GM19043 (cell line): ENCODE results near the gene ADAM12.

Source experiments
- ATAC-seq: cut with Tn5 transposase; IDR thresholded peaks from one replicate; pipeline ENCODE4 v1.9.1; 2021; ENCODE audit warnings: low read depth; ENCODE audit not compliant: unreplicated experiment

The ADAM12 gene

DNA sequence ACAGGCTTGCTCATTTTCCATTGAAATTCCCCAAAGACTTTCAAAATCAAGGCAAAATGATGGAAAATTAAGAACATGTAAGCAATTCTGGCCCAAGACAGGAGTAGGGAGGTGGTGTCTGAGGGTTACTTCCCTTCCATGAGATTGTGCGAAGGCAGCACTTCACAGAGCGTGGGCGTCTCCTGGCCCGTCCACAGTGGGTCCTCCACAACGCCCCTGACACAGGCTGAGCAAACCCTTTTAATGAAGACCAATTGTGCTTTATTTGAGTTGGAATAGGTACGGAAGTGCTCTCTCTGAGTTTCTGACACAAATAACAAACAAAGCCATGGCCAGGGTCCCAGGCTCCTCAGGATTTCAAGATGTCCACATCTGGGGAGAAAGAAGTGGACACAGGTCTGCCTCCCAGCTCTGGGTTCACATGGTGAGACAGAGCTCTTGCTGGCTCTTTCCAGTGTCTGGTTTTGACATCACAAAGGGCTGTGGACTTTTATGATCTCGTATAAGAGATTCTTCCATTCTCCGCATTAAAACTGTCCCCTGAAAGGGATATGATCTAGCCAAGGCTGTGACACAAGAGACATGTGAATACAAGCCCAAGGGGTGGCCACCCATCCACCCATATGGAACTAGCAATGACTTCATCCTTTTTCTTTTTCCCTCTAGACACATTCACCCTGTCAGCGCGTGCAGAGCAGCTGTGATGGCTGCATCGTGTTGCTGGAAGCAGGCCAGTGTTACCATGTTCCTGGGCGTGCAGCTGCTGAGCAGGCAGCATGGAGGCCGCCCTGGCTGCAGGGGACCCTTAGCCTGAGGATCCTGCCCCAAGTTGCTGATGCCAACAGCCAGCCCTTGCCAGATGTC is 145.6 kb downstream of the ADAM12 start:
- ATAC-seq, result no peak

DNA sequence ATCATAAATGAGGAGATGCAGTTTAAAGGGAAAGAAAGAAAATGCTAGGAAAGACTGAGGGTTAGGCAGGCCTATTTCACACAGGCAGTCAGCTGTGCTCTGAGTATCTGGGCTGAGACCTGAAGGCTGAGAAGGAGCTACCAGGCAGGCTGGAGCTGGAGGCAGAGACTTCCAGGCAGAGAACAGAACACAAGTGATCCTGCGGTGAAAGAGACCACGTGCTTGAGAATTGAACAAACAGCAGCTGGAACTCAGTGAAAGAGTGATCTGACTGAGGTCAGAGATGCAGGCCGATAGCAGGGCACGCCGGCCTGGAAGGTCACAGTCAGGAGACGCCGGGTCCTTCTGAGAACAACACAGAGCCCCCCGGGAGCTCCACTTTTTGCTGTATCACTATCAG is 147.8 kb downstream of the ADAM12 start:
- ATAC-seq, result no peak

DNA sequence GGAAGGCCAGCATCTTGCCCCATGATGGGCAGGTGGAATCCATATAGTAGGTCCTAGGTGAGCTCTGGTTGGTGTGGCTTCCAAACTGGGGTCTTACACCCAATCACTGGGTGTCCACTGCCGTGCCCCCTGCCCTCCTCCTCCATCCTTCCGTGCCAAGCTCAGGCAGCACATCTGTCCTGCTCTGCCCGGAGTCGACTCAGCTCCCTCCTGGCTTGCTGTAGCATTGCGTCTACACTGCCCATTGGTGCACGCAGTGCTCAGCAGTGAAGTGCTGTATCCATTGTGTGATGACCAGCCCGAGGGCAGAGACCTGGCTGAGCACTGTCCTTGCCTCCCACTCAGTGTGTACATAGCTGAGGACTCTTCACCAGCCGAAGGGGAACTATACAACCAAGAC is 148.4 kb downstream of the ADAM12 start:
- no peak for ATAC-seq

DNA sequence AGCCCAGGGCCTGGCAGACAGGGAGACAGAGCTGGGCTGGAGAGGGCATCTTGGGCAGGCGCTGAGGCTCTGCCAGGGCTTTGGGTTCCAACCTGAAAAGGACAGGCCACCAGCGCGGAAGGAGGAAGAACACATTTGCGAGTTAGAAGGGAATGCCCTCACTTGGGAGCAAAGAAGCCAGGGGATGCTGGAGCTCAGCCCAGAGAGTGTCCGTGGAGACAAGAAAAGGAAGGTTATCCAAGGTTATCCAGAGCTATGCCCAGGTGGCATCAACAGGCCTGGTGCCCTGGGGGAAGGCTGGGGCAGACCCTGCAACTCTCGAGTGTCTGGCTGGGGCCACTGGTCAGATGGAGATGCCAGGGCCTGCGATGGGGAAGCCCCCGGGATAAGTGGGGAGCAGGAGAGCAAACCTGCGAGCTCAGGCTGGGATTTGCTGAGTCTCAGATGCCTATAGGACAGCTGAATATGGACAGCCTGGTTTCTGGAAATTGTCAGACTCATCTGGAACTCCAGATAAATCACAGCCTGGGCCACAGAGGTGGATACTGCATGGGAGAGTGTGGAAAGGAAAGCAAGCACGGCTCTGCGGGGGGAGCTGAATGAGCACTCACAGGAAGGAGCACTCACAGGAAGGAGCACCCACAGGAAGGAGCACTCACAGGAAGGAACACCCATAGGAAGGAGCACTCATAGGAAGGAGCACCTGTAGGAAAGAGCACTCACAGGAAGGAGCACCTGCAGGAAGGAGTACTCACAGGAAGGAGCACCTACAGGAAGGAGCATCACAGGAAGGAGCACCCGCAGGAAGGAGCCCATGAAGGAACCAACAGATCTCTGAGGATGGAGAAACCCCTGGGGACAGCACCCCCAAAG is 152.1 kb downstream of the ADAM12 start:
- no peak for ATAC-seq

DNA sequence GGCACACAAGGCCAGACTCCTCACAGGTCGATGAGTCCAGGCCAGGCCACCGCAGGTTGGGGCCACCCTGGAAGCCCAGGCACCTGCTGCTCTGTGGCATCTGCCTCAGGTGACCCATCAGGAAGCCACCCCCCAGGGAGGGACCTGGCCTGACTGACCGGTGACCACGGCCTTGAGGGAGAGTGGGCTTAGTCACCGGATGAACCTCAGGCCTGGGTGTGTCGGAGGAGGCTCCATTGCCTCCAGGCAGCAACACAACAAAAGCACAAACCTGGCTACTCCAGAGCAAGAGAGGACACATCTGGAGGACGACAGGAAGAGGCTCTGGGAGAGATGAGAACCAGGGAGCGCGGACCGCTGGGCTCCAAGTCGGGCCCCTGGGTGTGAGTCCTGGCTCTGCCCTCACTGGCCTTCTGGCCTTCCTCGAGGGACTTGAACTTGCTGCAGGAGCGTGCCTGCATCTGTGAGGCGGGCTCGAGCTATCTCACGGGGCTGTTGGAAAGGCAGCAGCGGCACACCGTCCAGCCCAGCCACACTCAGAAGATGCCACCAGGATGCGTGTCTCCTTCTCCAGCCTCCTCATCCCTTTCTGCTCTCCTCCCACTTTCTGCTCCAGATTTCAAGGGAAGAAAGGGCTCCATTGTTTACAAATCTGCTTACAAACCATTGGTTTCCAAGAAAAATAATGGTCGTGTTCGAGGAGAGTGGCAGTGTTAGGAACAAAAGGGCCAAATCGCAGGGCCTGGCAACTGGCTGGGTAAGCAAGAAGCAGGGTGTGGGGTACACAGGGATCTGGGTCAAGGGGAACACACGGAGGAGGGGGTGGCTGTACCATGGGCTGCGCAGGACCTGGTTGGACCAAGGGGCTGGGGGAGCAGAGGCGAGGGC is 152.9 kb downstream of the ADAM12 start:
- ATAC-seq, result no peak

DNA sequence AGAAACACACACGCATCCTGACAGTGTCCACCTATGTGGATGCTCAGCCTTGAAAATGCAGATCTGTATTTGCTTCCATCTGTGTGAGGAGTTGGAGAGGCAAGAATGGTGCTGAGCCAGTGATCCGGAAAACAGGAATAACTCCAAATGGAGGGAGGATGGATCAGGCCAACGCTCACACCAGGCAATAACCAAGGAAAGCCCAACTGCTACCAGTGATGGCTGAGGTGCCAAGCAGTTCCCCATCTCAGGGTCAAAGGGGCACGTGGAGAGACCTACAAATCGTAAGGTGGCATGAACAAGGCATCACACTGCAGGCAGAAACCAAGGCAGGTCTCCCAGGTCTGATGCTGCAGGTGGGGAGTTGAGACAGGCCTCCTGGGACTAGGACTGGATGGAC is 153.6 kb downstream of the ADAM12 start:
- ATAC-seq, result no peak

DNA sequence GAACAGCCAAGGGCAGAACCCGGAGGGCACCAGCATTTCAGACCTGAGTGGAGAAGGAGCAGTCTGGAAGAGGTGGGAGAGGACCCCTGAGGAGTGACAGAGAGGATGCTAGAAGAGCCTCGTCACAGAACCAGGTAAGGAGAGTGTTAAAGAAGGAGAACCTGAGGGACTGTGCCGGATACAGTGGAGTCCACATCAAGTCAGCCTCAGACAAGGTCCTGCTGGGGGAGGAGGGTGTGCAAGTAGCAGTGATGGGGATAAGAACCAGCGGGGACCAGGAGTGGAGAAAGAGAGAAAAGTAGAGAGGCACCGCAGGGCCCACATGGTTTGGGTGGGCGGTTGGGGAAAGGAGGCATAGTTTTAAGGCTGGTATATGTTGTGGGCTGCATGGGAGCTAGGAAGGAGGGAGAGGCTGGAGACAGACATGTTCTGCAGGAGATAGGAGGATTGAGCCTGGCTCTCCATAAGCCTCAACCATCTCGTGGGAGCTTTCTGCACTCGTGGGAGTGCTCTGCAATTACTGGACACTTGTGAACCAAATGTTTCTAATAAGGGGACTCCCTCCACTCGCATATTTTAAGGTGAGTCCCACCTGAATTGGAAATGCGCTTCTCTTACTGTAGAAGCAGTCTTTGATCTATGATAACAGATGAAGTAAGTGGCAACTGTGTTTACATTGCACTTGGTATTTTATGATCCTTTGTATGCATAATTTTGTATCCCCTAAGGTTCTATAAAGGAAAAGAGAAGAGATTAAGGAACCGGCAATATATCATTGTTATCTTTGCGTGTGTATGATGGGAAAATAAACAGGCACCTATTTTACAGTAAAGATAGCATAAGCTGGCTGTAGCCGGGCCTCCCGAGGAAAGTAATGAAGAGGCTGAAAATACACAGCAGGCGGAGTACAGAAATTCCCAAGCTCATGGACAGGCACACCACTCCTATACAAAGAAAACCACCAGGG is 154.8 kb downstream of the ADAM12 start:
- no peak for ATAC-seq

DNA sequence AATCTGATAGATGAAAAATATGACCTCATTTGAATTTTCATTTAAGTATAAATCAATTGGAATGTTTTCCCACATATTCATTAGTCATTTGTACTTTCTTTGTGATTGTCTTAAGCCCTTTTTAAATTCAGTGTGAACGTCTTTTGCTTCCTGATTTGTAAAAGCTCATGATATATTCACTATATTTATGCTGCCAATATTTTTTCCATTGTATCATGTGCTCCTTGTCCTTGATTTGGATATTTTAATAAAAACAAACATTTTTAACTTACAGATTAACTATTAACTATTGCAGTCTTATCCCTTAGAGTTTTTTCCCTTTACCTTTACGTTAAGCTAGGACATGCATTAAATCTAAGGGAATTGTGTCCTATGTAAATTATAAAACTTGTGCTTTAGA is 157.7 kb downstream of the ADAM12 start:
- no peak for ATAC-seq

DNA sequence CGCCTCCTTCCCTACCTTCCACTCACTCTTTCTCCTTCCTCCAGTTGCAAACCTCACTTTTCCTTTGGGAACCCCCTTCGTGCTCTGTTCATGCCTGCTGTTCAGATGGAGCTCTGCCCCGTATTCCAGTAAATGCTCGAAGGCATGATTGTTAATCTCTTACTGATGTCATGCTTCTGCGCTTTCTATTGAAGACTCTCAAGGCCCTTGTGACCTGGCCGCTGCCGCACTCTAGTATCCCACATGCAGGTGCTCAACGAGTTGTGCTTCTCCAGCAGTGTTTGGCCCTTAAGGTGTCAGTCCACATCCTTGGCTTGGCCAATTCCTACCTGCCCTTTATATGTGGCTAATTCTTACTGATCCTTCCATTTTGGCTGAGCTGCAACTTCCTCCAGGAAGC is 158.6 kb downstream of the ADAM12 start:
- ATAC-seq, result no peak

DNA sequence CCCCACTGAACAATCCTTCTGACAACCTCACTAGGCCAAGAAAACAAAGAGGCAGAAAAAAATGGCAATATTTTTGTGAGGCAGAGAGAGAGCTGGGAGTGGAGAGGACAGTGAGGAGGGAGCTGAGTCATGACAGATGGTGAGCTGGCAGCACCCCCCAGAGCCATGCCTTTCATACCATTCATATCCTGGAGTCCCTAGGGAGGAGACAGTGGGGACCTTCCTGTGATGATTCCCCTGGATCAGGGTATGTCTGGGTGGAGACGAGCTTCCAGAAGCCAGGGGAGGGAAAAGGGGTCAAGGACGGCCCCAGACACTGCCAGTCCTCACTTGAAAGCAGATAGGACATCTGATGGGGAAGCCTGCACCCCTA is 160.5 kb downstream of the ADAM12 start:
- no peak for ATAC-seq

DNA sequence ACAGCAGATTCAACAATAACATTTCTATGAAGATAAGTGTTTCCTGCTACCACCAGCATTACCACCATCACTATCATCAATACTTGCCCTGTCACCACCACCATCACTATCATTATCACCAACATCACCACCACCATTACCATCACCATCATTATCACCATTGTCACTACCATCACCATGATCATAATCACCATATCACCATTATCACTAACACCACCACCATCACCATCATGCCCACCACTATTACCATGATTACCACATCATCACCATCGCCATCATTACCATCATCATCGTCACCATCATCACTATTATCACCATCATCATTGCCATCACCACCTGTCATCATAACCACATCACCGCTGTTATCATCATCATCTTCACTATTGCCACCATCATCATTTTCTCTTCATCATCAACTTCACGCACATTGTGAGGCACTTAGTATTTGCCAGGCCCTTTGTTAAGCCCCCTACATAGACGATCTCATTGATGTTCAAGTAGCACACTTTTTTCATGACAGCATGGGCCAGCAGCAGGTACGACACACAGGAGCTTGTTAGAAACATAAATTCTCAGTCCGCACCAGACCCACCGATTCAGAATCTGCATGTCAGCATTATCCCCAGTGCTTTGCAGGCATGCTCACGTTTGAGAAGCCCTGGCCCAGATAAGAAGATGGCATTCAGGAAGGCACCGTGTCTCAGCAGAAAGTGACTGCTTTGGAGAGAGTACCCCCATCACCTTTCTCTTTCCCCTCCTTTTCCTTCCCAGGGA is 161.1 kb downstream of the ADAM12 start:
- ATAC-seq, result no peak

DNA sequence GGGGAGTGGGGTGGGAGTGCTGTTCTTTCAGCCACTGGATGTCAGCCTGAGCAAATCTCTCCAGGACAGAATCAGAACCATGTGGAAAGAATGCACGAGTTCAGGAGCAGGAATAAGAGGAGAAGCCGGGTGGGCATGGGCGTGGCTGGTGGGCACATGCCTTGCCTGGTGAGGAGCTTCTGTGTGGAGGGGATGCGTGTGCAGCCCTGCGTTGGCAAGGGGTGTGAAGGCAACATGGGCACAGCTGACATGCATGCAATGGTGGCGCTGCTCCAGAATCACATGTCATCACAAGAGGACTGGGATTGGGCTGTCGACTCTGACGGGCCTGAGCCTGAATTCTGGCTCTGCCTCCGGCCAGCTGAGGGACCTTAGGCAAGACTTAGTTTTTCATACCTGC is 162.1 kb downstream of the ADAM12 start:
- no peak for ATAC-seq

DNA sequence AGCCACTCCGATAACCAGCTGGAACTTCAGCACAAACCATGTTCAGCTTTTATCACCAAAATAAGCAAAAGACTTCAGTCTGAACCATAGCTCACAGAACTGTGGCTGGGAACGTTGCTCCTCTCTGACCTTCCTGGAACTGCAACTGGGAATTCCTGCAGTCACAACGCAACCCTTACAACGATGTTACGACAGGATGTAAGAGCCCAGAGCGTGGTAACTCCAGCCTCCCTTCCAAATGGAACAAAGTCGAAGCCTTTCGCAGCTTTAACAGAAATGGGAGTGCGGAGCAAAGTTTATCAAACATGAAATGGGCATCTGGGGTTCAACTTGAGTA is 162.6 kb downstream of the ADAM12 start:
- ATAC-seq, result no peak

DNA sequence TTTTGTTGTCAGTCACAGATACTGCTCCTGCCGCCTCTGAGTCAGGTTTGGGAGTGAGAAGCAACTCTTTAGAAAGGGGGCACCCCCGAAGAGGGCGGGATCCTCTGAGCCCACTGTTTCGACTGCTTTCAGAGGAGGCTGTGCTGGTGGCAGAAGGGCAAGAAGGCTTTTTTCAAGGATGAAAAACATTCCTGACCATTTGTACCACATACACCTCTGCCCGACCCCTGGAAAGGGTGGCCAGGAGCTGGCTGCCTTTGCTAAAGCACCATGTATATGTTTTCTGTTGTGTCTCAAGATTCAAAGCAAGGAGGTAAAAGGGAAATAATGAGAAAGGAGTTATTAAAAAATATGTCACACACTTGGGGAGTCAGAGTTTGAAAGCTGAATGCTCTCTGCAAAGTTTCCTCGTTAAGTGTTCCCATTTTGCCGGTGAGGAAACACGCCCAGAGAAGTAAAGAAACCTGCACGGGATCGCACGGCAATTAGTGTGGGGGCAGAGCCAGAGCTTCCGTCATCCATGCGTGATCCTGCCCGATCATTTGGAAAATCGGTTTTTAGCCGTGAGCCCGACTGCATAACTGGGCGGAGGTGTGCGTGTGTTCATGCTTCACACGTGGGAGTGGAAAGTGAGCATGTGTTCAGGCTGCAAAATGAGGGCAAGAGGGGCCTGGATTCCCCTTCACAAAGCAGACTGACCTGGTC is 163.2 kb downstream of the ADAM12 start:
- ATAC-seq, result no peak

DNA sequence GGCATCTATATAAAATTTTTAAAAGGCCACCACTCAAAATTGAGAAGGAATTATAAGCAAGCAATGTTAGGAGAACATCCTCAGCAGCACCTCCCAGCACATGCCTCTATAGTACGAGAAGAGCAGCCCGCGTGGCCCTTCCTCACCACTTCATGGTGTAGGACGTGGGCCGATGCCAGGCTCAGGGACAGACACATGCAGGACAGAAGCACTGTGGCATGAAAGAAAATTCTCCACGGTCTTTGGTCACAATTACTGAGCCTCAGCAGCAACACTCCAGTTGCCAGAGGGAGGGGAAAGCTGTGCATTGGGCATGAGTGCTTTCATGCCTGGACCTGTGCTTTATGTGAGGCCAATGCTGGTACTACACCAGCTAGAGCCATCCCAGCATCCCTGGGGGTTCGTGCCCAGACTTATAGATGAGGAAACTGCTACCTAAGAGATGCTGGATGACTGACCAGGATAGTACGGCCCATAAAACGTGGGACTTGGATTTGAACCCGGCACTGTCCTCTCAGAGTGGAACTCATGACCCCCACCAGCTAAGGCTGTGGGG is 164.7 kb downstream of the ADAM12 start:
- ATAC-seq, result no peak

DNA sequence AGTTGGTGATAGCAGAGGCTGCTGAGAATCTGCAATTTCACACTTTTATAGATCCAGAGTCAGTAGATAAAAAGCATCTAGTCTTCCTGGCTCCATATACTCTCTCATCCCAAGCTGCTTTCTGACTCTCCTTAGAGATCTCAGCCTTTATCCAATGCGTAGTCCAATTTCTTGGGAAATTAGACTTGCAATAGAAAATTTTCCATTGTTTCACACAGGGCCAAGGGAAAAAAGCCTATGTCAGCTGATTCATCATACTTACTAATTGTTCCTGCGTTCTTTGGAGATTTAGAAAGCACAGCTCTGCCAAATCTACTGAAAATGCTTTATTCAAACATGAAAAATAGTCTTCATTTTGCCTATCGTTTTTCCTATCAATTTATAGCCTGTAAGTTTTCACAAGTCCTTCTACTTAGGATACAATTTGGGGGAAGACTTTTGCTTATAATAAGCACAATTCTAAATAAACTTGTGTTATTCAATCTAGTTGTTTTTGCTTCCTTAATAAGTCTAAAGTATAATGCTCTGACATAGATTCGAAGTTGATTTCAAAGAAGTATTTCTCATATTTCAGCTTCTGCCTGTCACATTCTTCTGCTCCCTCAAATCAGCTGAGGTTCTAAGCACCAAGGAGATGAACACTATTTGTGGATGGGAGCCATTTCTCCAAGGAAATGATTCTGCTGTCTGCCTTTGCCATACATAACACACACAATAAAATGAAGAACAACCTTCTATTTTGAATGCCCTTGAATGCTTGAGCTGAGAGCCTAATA is 165.4 kb downstream of the ADAM12 start:
- ATAC-seq, result no peak

DNA sequence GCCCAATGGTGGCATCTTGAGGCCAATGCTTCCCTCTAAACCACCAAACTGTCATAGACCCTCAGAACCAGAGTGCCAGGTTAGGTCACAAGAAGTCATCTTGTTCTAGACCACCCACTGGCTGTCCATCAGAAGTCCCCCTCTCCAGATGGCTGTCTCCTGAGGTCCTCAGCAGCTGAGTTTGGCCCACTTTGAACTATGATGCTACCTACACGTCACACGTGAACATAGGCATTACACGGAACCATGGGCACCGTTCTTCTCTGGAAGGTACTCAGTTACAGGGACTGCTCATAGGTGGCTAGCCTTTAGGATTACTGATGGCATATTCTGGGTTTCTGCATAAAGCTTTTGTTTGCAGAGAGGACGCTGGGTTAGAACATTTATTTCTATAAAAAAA is 166.4 kb downstream of the ADAM12 start:
- ATAC-seq, result no peak
